SH-SY5Y (cell line): ENCODE results near the gene ANKRD12.

Experiments
- GATA2 ChIP-seq: IDR thresholded peaks from 2 replicates; pipeline ENCODE4 v1.6.1; 2011; ENCODE audit warnings: mild to moderate bottlenecking, low read depth, low read length
- GATA3 ChIP-seq: IDR thresholded peaks from 2 replicates; pipeline ENCODE4 v1.6.1; 2011; ENCODE audit warnings: low read depth, mild to moderate bottlenecking, low read length, moderate library complexity

The ANKRD12 gene

DNA sequence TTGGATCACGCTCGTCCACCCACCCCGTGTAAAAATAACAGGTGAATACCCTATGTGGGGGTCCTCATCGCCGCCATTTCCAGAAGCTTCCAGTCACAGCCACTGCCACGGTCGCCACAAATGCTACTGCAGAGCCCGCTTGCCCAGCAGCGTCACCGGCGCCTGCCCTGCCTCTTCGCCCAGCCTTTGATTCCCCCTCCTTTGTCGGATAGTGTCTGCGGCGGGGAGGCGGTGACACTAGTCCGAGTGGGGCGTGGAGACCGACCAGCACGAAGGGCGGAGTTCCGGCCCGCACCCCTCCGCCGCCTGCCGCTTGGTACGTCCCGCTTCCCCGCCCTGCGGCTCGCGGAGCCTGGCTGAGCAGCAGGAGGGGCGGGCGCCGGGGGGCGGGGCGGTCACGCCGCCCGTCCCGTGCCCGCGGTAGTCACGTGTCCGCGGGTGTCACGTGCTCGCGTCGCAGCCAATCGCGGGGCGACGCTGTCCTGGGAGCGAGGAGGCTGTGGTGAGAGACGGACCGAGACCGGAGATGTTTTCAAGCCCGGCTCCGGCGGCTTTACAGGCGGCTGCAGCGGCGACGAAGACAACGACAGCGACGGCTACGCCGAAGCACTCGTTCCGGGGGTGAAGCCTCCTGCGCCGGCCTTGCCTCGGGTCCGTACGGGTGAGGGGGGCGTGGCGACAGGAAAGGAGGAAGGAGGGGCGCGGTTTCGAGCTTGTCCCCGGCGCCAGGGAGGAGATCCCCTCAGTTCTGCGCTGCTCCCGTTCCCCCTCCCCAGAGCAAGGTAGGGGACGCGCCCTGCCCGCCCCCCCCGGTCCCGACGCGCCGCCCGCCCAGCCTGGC, at the start of gene ANKRD12:
TSS of gene ANKRD12 (plus strand) at position 467 of the 841 bp plus-strand sequence. CDS start 45,652 bp downstream, outside the sequence.
- TF ChIP-seq GATA3 = no peak
- TF ChIP-seq GATA2 = no peak

DNA sequence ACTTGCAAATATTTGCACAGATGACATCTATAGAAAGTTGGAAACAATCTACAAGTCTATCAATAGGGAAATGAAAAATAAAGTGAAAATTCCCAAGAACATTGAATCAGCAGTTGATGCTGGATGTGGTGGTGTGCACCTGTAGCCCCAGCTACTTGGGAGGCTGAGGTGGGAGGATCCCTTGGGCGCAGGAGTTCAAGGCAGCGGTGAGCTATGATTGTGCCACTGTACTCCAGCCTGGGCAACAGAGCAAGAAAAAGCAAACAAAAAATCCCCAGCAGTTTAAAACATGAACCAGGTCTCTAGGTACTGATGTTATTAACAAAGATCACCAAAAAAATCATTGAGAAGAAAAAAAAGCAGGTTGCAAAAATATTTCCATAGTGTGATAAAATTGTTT, 49.4 kb upstream of the ANKRD12 start:
- no peak for TF ChIP-seq GATA2

- TF ChIP-seq GATA3 (no peak), GATA2 (no peak)
Observed at GRCh38 chr18:9088252-9088651, 48.3 kb upstream of the ANKRD12 start.

DNA sequence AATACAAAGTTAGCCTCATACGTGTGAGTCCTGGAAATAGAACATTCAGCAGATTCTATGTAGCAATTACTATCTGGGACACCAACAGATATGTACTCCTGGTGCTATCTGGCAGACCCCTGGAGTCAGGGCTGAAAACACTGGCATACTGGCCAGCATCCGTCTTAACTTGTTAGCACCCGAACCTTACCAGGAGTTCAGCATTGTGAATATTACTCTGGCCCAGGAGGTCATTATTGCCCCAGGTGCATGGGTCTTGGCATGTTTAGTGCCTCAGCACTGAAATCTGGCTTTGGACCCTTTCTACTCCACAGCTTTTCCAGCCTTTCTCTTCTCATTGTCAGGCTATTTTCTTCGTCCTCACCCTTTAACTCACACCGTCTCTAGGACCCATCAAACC, 46.0 kb upstream of the ANKRD12 start:
- no peak for TF ChIP-seq GATA2
- no peak for TF ChIP-seq GATA3

- TF ChIP-seq GATA3 = no peak
- no peak for TF ChIP-seq GATA2
Observed at GRCh38 chr18:9091066-9091476, 45.5 kb upstream of the ANKRD12 start.

DNA sequence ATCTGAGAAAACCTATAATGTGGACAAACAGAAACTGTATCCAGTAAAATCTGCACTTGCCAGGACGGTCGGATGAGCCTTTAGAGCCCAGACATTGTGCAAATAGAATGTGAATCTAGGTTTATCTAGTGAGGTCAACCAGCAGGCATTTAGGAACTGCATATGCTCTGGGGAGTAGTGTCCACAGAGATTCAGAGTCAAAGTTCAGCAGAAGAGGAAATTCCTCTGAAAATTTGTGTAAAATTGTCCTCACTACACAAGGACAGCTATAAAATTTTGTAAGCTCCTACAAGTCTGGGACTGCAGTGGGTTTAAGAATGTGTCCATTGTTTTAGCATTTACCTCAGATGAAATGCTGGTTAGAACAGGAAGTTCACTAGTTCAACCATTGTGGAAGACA, 43.9 kb upstream of the ANKRD12 start:
- TF ChIP-seq GATA2 = no peak
- TF ChIP-seq GATA3 = no peak

DNA sequence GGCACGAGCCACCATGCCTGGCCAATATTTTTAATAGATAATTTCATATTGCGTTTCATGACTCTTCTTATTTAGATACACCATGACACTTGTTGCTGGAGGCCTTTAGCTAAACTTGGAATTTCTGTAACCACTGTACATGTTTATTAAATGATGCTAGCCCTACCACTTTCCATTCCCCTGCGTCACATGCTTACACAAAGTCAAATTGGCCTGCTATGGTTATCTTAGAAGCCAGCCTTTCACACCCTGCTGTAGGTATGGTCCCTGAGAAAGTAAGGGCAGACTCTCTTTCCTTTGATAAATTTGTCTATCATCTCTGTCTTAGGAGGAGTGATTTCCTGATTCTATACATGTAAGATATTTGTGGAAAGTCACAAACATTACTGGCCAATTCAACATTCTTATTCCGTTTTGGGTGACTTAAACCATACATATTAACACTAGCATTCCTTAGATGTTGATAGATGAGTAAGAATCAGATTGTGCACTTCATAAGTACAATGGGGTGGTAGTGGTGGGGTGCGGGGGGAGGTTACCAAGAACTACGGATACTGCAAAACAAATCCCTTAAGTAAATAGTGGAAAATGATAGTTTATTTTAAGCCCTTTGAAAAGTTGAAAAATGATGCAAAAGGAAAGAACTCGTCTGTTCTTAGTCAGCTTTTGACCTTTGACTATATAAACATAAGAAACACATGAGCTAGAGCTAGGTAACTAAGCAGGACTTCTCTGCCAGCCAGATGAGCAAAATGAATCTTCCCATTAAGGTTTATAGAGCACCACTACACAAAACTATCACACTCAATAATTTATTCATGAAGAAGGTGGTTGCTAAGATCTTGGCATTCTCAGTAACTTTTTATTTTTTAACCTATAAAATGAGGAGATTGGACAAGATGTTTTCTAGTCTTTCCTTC, 42.0 kb upstream of the ANKRD12 start:
- no peak for TF ChIP-seq GATA3
- TF ChIP-seq GATA2 = no peak

DNA sequence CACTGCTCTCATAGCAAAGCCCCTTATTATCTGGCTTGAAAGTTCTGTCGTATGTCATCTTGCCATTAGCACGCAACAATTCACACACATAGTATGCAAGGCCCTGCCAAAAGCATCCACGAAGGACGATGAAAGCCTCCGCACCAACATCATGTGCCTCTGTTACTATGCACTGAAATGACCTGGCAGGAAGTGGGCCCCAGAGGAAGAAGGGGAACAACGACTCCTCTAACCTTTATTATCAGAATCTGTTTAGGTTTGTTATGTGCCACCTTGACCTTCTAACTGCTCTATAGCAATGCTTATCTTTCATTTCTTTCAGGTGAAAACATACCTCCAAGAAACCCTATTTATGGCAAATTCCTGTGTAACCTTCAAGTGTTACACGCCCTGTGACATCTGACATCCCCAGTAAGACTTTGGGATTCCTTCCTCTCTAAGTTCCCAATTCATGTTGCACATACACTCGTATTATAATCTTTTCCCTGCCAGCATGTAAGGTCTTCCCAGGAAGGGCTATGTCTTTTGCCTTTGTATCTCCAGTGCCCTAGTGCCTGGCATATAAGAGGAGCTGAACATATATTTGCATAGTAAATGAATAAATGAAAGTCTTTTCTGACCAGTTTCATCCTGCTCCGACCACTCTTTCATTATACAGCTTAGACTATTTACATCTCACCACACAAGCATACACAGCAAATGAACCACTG, 41.1 kb upstream of the ANKRD12 start:
- no peak for TF ChIP-seq GATA2
- TF ChIP-seq GATA3 = no peak

GRCh38 chr18:9096007-9096371, 40.6 kb upstream of the ANKRD12 start:
- TF ChIP-seq GATA2 = no peak
- no peak for TF ChIP-seq GATA3

- TF ChIP-seq GATA2 (no peak), GATA3 (no peak)
Observed at GRCh38 chr18:9096685-9097084, 39.9 kb upstream of the ANKRD12 start.

GRCh38 chr18:9097349-9097748, 39.2 kb upstream of the ANKRD12 start:
- no peak for TF ChIP-seq GATA2
- TF ChIP-seq GATA3 = no peak

DNA sequence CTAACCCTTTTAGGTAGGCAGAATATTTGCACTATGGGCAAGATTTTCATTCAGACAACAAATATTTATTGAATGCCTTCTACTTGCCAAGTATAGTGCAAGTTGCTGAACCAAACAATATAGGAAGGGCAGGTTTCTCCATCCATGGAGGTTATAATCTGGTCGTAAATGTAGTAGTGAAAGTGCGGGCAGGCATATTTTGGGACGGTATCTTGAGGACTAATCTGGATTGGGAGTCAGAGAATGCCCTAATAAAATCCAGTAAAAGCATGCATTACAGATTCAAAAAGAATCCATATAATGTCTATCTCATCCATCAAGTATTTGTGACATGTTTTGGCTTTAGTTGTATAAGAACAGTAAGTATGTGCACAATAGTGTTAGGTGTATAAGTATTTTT, 35.8 kb upstream of the ANKRD12 start:
- no peak for TF ChIP-seq GATA3
- no peak for TF ChIP-seq GATA2

GRCh38 chr18:9101730-9102507, 34.7 kb upstream of the ANKRD12 start:
- no peak for TF ChIP-seq GATA3
- no peak for TF ChIP-seq GATA2
